ENCODE data around the gene NKX2-8. TPM values are rescaled to one million over a fixed set of nuclear protein-coding genes. Genes with fewer than 3 reads are reported as not detected.

NKX2-8 gene
- total RNA-seq, 2 donors from 2014 or later, result not detected

DNA sequence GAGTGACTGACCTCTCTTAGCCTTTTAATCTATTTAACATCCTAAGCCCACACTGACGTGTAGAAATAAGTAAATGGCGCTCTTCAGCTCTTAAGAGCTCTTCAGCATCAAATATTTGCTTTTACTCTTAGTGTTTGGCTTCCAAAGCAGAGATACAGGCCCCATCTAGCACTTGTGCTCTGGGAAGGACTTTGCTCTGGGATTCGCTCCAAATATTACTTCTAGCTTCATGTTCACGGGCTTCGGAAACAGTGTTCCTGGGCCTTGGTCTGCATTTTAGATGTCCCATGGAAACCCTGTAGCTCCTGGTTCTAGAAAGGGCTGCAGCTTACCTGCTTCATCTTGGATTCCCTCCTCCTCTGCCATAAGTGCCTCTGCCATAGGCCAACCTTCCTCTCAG is 2.7 kb upstream of the NKX2-8 start:
- H3K9me3 ChIP-seq, result no peaks in the 10 kb centered on the region
- peaks cover 0 to 17% of the 10 kb centered on the region in 2 donors for H3K27me3 ChIP-seq
- ATAC-seq (no peak), DNase-seq (no peak)
- whole genome bisulfite sequencing, 2 donors, result 48 to 59% methylated on average over 5 of the region's 5 CpGs
- no peak overlapping the region for H3K27ac ChIP-seq
- H3K4me1 ChIP-seq, result peaks cover 29% of the 10 kb centered on the region
- H3K4me3 ChIP-seq, result no peak overlapping the region
- TF ChIP-seq CTCF (IDR thresholded peaks at IDR 0.05) (no peak), POLR2A (IDR thresholded peaks at IDR 0.05) (no peak)
- intact Hi-C loops (cut with DNase I), result no loop called here
- H3K36me3 ChIP-seq (replicated peaks in 1 of 2; ENCODE audit: insufficient read depth in 1 of 2, low read depth in 2 of 2), result no peaks in the 10 kb centered on the region

- ATAC-seq (no peak), DNase-seq (no peak)
- peaks cover 0 to 23% of the 10 kb centered on the region in 2 donors for H3K27me3 ChIP-seq
- H3K36me3 ChIP-seq (replicated peaks in 1 of 2; ENCODE audit: insufficient read depth in 1 of 2, low read depth in 2 of 2), result no peaks in the 10 kb centered on the region
- H3K9me3 ChIP-seq, result no peaks in the 10 kb centered on the region
- H3K4me3 ChIP-seq, result no peak overlapping the region
- 15 to 35% methylated on average over 41 to 53 of the region's 53 CpGs for WGBS, 2 donors
- H3K4me1 ChIP-seq, result peaks cover 33% of the 10 kb centered on the region
- intact Hi-C loops (cut with DNase I), result no loop called here
- TF ChIP-seq CTCF (IDR thresholded peaks at IDR 0.05), result no peak
- TF ChIP-seq POLR2A (IDR thresholded peaks at IDR 0.05), result no peak
- no peak overlapping the region for H3K27ac ChIP-seq
Observed at GRCh38 chr14:36583893-36584811, 1.7 kb upstream of the NKX2-8 start.

DNA sequence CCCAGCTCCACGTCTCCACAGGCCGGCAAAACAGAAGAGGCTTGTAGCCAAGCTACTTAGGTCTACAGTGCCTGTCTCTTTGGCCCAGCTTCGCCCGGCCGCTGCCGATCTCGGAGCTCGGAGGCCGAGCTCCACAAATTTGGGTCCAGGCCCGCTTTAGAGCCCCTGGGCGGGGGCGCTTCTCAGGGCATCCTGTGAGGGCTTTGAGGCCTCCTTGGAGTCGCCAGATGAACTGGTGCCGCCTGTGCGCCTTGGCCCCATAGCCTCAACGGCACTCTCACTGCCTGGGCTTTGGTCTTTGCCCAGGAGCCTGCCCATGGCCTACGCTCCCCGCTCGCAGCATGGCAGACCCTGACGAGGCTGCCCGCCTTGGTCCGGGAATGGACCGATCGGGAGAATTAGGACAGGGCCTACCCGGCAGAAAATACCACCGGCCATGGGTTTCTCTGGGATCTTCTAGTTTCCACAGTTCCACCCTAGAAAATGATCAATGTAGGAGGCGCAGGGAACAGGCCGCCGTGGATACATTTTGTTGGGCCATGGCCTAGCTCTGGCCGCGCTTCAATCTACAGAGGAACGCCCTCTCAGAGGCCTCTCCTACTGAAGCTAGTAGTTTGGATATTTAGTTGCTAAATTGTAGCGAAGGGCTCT is 953 bp upstream of the NKX2-8 start:
- Histone ChIP-seq H3K4me3 (no peak overlapping the region), H3K4me1 (peaks cover 33% of the 10 kb centered on the region), H3K27me3 (peaks cover 0 to 19% of the 10 kb centered on the region in 2 donors), H3K9me3 (no peaks in the 10 kb centered on the region), H3K27ac (no peak overlapping the region), H3K36me3 (replicated peaks in 1 of 2; ENCODE audit: insufficient read depth in 1 of 2, low read depth in 2 of 2) (no peaks in the 10 kb centered on the region)
- DNase-seq (no peak), ATAC-seq (no peak)
- WGBS, 2 donors, result 16 to 34% methylated on average over 20 to 33 of the region's 33 CpGs
- no peak for TF ChIP-seq CTCF (IDR thresholded peaks at IDR 0.05)
- intact Hi-C loops (cut with DNase I), result no loop called here

GRCh38 chr14:36582874-36583241 is 444 bp upstream of the NKX2-8 start:
- intact Hi-C loops (cut with DNase I), result no loop called here
- Histone ChIP-seq H3K27ac (no peak overlapping the region), H3K9me3 (no peaks in the 10 kb centered on the region), H3K27me3 (peaks cover 0 to 19% of the 10 kb centered on the region in 2 donors), H3K4me1 (peaks cover 33% of the 10 kb centered on the region), H3K4me3 (no peak overlapping the region), H3K36me3 (replicated peaks in 1 of 2; ENCODE audit: insufficient read depth in 1 of 2, low read depth in 2 of 2) (no peaks in the 10 kb centered on the region)
- DNase-seq, result no peak
- no peak for ATAC-seq
- TF ChIP-seq CTCF (IDR thresholded peaks at IDR 0.05), result no peak
- TF ChIP-seq POLR2A (IDR thresholded peaks at IDR 0.05), result no peak
- WGBS, 2 donors, result 5 to 6% methylated on average over 14 to 15 of the region's 15 CpGs

All from body of pancreas (tissue), 4 donors.